Measurements from ENCODE around the gene CKB.
"Not testable (repeated sequence)": the region's sequence is repeated elsewhere in the genome, so short reads cannot be mapped to it uniquely, and the experiment has no call there.

CKB gene

GRCh38 chr14:103528587-103529382 is 6.2 kb upstream of the CKB start, which contains the start of gene TRMT61A:
TRMT61A (plus strand) TSS chr14:103529196; CDS start chr14:103529979, 783 bp downstream.
- FAIRE-seq: peak; percentile 86
- peak; percentile 95 for DNase-seq (ENCODE audit: extremely low spot score, insufficient read length, low read depth)

DNA sequence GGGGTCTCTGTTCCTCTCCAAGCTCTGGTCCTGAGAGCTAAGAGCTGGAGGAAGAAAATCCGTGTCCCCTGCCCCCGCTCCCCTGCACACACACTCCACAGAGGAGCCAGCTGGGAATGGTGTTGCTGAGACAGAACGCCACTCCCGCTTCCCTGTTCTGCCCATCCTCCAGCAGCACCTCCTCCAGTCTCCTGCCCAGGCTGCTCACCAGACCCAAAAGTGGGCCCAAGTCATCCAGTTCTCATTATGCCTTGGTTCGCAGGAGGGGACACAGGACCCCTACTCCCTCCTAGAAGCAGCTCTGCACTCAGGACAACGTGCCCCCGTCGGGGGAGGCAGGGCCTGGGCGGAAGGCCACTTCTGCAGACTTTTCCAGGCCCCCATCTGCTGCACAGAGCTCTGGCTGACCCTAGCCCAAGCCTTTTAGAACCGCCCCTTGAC is 5.5 kb upstream of the CKB start:
- FAIRE-seq: no peak
- no peak for DNase-seq (ENCODE audit: extremely low spot score, insufficient read length, low read depth)

DNA sequence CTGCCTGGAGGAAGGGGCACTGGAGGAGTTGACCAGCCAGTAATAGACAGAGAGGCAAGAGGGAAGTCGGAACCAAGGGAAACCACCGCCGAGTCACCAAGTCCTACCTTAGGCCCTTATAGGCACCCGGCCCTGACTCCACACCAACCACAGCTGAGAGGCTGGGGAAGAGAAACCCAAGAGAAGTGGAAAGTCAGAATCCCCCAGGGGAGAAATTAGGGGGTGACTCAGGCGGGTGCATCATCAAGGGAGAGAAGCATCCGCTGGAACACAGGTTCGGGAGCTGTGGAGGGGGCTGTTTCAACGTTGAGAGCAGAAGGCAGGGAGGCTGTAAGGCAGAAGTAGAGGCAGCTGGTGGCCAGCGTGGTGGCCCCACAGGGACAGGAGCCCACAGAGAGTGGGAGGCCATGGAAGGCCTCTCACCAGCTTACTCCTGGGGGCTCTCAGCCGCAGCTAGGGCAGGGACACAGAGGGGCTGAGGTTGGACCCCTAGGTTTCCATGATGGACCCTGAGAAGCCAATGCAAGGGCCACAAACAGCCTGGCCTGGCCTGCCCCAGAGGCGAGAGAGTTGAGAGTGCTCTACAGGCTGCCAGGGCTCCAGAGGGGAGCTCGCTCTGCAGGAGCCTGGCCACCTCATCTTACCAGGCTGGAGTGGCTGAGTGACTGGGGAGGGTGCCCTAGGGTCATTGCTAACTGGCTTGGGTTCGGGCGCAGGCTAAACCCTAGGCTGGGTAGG is 4.9 kb upstream of the CKB start:
- DNase-seq (ENCODE audit: extremely low spot score, insufficient read length, low read depth) (no peak), FAIRE-seq (peak; percentile 90)

GRCh38 chr14:103526914-103527248 is 4.3 kb upstream of the CKB start:
- DNase-seq (ENCODE audit: extremely low spot score, insufficient read length, low read depth): no peak
- no peak for FAIRE-seq

DNA sequence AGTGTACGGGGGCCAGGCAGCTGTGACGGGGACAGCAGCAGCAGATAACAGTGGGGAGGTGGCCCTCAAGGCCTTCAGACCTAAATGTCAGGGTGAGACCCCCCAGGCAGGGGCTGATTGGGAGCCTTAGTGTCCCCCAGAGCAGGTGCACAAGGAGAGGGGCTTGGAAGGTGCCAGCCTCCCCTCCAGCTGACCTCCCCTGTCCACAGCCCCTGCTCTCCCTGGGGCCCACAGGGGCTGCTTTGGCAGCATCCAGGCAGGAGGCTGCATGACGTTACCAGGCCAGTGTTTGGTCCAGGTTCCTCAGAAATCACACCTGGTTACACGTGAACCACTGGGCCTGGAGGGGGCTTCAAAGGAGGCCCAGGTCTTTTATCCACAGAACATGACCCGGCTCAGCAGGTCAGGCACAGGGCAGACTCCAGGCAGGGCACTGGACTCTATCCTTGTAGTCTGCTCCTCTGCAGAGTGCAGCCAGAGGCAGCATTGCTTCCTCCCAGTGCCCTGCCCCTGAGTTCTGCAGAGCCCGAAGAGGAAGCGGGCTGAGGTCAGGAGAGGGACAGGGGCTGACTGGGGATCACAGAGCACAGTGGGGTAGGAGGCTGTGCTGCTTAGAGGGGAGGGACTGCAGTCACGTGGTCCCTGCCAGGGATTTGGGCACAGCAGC is 3.8 kb upstream of the CKB start:
- no peak for DNase-seq (ENCODE audit: extremely low spot score, insufficient read length, low read depth)
- FAIRE-seq: no peak

DNA sequence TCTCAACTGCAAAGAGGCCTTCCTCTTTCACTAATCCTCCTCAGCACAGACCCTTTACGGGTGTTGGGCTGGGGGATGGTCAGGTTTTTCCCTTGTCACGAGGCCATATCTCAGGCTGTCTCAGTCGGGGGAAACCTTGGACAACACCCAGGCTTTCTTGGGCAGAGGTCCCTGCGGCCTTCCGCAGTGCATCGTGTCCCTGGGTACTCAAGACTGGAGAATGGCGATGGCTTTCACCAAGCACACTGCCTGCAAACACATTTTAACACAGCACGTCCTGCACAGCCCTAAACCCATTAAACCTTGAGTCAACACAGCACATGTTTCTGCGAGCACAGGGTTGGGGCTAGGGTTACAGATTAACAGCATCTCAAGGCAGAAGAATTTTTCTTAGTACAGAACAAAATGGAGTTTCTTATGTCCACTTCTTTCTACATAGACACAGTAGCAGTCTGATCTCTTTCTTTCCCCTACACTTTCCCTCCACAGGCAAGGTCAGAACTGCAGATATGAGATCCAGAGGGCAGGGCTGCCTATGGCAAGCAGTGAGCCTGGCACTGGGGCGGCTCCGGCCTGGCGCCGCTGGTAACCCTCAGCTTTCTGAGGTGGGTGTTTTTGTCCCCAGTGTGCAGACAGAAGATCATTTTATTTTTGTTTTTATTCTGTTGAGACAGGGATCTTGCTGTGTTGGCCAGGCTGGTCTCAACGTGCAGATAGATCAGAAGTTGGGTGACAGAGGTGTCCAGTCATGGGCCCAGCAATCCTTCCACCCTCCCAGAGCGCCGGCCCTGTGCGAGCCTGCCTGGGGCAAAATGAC is 3.0 kb upstream of the CKB start:
- FAIRE-seq; DNase-seq (ENCODE audit: extremely low spot score, insufficient read length, low read depth): not testable (repeated sequence)

GRCh38 chr14:103524002-103524935 is 1.6 kb upstream of the CKB start:
- FAIRE-seq (no peak), DNase-seq (ENCODE audit: extremely low spot score, insufficient read length, low read depth) (no peak)

DNA sequence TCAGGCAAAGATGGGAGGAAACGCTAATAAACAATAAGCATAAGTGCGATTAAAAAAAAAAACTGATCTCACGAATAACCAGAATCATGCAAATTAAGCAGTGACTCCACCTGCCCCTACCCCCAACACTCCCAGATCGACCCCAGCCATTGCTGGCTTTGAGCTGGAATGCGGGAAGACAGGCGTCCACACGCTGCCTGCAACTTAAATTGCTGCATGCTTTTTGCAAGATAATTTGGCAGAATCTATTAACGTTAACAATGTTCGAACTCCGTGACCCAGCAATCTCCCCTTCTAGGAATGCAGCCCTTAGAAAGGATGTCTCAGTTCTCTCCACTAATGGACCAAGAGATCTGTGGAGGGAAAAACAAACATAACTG is 935 bp upstream of the CKB start:
- FAIRE-seq: no peak
- no peak for DNase-seq (ENCODE audit: extremely low spot score, insufficient read length, low read depth)

DNA sequence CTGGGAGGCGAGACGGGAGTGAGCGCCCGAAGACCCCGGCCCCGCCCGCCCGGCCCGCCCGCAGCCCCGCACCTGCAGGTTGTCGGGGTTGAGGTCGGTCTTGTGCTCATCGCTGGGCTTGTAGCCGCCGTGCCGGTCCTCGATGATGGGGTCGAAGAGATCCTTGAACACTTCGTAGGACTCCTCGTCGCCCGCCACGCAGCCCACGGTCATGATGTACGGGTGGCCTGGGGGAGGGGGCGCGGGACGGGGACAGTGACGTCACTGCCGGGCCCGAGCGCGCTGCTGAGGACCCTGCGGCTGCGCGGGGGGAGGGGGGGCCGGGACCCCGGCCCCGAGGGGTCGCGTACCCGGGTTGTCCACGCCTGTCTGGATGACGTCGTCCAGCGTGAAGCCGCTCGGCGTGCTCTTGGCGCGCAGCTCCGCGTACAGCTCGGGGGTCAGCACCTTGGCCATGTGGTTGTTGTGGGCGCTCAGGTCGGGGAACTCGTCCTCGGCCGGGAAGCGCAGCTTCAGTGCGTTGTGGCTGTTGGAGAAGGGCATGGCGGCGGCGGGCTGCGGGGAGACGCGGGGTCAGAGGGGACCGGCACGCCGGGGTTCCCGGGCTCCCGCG is 573 bp downstream of the CKB start:
- FAIRE-seq (no peak), DNase-seq (ENCODE audit: extremely low spot score, insufficient read length, low read depth) (no peak)

- FAIRE-seq: no peak
These were observed 1.1 kb downstream of the CKB start for GRCh38 chr14:103521438-103521950.

GRCh38 chr14:103520657-103521437 is 1.8 kb downstream of the CKB start:
- peak; percentile 43 for DNase-seq (ENCODE audit: extremely low spot score, insufficient read length, low read depth)
- FAIRE-seq: no peak

More at GRCh38 chr14:103521438-103521950, 1.1 kb downstream of the CKB start:
- DNase-seq (ENCODE audit: extremely low spot score, insufficient read length, low read depth): no peak

DNA sequence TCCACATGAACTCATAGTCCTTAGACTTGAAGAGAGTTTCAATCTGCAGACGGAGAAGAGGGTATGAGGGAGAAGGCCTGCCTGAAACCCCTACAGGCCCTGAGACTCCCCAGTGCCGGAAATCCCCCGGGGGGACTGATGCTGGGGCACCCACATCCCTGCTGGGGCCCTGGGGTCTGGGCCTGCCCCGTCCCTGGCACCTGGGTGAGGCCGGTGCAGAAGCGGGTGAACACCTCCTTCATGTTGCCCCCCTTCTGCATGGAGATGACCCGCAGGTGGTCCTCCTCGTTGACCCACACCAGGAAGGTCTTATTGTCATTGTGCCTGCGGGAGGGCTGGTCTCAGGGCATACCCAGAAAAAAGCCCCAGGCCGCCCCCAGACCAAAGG is 2.4 kb downstream of the CKB start:
- FAIRE-seq (no peak), DNase-seq (ENCODE audit: extremely low spot score, insufficient read length, low read depth) (no peak)

GRCh38 chr14:103519837-103520212 is 2.8 kb downstream of the CKB start:
- DNase-seq (ENCODE audit: extremely low spot score, insufficient read length, low read depth): no peak
- no peak for FAIRE-seq

DNA sequence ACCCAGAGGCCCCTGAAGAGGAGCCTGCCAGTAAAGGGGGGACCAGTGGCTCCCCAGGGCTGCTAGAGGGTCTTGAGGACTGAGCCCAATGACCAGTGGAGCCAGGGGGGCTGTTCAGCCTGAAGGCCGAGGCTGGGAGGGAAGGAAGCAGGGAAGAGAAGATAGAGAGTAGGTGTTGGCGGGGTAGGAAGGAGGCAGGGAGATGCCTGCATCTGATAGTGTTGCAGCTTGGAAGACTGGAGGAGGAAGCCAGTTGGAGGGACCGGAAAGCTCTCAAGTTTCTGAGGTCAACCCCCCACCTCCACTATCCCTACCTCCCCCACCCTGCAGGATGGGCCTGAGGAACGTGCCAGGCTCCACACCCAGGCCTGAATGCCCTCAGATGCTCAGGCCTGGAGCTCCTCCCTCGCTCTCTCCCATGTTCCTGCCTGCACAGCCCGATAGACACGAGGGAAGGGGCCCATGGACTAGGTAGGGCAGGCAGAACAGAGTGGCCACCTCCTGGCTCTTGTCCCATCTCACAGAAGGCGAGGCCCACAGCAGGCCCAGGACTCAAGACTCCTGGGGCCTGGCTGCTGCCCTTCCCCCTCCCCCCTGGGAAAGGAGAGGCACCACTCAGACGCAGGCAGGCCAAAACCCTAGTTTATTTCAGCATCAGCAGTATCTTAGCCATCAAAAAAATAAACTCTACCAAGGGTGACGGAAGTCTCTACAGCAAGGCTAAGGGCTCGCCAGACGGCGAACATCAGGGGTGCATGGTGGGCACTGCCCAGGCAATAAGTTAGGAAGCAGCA is 3.4 kb downstream of the CKB start:
- FAIRE-seq (no peak), DNase-seq (ENCODE audit: extremely low spot score, insufficient read length, low read depth) (no peak)

- FAIRE-seq: peak; percentile 74
These were observed 4.1 kb downstream of the CKB start for GRCh38 chr14:103518422-103519042.

DNA sequence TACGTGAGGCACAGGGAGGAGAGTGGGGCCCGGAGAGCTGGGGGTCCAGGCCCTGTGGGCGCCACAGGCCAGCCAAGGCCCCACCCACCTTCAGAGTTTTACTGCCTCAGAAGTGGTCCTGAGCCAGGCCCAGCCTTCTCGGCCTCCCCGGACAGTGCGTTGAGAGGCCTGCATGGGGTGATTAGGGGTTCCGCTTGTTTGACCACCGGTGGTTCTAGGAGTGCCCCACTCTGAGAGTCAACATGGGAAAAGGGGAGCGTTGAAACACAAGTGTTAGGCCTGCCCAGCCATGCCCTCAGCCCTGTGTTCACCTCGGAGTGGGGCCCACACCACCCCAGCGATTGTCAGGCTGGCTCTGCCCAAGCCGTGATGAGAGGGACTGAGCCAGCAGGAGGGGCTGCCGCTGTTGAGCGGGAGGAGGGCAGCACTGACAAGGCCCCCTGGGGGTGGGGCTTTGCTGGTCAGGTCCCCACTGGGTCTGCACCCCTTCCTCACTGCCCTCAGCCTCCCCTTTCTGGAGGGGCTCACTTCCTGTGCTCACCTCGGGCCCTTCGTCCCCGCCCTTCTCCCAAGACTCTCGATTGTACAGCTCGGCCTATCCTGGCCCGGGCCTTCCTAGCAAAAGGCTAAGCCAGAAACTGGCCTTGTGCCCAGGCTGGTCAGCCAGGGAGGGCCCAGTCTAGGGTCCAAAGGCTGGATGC is 4.8 kb downstream of the CKB start:
- no peak for DNase-seq (ENCODE audit: extremely low spot score, insufficient read length, low read depth)

More at GRCh38 chr14:103518422-103519042, 4.1 kb downstream of the CKB start:
- peak; percentile 68 for DNase-seq (ENCODE audit: extremely low spot score, insufficient read length, low read depth)

More for the DNA sequence above, 4.8 kb downstream of the CKB start:
- FAIRE-seq: no peak
